ENCODE results near the gene TMEM63A.

TMEM63A gene

DNA sequence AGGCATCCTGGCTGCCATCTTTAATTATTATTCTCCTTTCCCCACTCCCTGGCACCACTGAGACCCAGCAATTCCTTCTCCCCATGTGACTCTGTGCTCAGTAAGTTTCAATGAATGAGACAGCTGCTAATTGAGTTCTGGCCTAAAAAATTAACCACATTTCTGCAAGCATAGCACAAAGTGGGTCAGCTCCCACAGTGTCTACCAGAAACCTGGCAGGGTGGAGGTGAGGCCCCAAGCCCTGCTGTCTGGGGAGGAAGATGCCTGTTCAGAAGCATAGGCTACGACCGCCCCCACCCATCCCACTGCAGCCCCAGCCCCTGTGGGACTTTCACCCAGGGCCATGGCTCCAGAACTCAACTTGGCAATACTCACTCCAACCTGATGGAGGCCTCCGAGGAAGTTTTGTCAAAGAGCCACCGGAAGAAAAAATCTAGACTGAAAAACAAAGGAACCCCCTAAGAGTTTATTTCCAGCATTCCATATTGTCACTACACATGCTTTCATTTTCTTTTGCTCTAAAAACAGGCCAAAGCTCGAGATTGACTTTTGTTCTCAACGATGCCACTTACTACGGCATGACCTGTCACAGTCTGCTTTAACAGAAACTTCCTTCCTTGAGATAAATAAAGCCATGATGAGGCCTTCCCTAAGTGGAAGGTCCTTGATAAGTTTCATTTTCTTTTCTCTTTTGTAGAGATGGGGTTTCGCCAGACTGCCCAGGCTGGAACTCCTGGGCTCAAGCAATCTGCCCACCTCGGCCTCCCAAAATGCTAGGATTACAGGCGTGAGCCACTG is 26.5 kb downstream of the TMEM63A start:
- H3K27ac Mint-ChIP-seq: no peak overlapping the region
- H3K4me3 Mint-ChIP-seq: no peak overlapping the region
- peaks cover 5% of the 10 kb centered on the region for H3K4me1 Mint-ChIP-seq
- peaks cover 46% of the 10 kb centered on the region for H3K36me3 Mint-ChIP-seq (ENCODE audit: low read depth)
- peaks cover 6% of the 10 kb centered on the region for H3K27me3 Mint-ChIP-seq (ENCODE audit: low read depth, poor library complexity)
- DNase-seq: no peak
- TF ChIP-seq, protein P1, sequence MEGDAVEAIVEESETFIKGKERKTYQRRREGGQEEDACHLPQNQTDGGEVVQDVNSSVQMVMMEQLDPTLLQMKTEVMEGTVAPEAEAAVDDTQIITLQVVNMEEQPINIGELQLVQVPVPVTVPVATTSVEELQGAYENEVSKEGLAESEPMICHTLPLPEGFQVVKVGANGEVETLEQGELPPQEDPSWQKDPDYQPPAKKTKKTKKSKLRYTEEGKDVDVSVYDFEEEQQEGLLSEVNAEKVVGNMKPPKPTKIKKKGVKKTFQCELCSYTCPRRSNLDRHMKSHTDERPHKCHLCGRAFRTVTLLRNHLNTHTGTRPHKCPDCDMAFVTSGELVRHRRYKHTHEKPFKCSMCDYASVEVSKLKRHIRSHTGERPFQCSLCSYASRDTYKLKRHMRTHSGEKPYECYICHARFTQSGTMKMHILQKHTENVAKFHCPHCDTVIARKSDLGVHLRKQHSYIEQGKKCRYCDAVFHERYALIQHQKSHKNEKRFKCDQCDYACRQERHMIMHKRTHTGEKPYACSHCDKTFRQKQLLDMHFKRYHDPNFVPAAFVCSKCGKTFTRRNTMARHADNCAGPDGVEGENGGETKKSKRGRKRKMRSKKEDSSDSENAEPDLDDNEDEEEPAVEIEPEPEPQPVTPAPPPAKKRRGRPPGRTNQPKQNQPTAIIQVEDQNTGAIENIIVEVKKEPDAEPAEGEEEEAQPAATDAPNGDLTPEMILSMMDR (IDR thresholded peaks at IDR 0.05): no peak
- peaks cover 13% of the 10 kb centered on the region for H3K9me3 Mint-ChIP-seq

DNA sequence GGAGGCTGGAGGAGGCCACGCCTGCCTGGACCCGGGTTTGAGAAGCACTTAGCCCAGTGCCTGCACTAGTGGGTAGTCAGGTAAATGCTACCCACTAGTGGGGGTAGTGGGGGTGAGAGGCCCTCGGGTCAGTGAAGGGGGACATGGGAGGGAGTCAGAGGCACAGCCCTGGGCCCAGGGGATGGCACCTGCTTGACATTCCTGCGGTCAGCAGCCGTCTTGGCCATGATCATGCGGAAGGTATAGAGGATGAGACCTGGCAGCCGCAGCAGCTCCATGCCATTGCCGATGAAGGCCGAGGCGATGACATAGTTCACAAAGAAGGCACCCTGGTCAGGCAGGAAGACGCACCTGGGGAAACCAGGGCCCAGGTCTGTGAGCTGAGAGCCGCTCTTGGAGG is 28.7 kb downstream of the TMEM63A start:
- peaks cover 24% of the 10 kb centered on the region for H3K4me1 Mint-ChIP-seq
- H3K4me3 Mint-ChIP-seq: no peak overlapping the region
- H3K27ac Mint-ChIP-seq: no peak overlapping the region
- no peak for DNase-seq
- H3K27me3 Mint-ChIP-seq (ENCODE audit: low read depth, poor library complexity): peaks cover 6% of the 10 kb centered on the region
- H3K9me3 Mint-ChIP-seq: peaks cover 26% of the 10 kb centered on the region
- peaks cover 61% of the 10 kb centered on the region for H3K36me3 Mint-ChIP-seq (ENCODE audit: low read depth)
- TF ChIP-seq, protein P1 (IDR thresholded peaks at IDR 0.05): no peak

DNA sequence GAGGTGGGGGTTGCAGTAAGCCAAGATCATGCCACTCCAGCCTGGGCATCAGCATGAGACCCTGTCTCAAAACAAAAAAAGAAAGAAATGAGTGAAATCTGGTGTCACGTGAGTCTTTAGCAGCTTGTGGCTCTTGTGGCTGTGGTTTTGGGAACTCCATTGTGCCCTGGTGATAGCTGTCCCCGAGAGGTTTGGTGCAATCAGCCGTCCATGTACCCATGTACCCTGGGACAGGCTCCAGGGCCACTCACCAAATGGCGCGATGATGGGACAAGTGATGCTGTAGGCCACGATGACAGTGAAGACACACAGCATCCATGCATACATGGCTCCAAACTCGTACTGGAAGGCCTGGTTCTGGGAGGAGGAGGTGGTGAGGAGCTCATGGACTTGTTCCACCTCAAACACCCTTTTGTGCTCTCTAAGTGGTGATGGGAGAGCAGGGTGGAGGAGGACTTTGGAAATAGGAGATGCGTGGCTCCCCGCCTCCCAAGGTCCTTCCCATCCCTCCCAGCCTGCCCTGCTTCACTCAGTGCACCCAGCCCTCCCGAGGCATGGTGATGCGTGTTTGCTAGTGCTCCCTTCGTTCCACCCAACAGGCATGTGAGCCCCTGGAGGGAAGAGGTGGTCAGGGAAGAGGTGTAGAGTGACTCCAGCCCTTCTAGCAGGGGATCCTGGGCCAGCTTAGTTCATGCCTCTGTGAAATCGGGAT is 29.6 kb downstream of the TMEM63A start:
- H3K36me3 Mint-ChIP-seq (ENCODE audit: low read depth): peaks cover 61% of the 10 kb centered on the region
- peak overlapping the region; percentile 23 for H3K4me3 Mint-ChIP-seq
- H3K4me1 Mint-ChIP-seq: peaks cover 32% of the 10 kb centered on the region
- peaks cover 26% of the 10 kb centered on the region for H3K9me3 Mint-ChIP-seq
- TF ChIP-seq, protein P1 (IDR thresholded peaks at IDR 0.05): no peak
- no peak overlapping the region for H3K27ac Mint-ChIP-seq
- no peak for DNase-seq
- H3K27me3 Mint-ChIP-seq (ENCODE audit: low read depth, poor library complexity): peaks cover 6% of the 10 kb centered on the region

DNA sequence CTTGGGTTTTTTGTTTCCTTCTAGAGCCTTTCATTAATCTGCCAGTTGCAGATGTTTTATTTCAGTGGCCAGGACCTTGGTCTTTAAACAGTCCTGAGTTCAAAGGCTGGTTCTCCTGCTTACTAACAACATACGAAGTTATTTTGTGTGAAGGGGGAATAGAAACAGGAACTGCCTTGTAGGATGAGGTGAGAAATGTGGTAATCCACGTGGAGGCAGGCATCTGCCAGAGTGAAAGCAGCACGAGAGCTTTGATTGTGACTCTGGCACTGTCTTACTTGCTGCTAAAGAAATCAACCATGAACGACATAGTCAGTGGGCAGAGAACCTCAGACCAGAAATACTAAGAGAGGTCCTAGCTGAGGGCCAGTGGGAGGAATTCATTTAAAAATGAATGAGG is 30.4 kb downstream of the TMEM63A start:
- Mint-ChIP-seq H3K4me1 (peaks cover 33% of the 10 kb centered on the region), H3K36me3 (ENCODE audit: low read depth) (peaks cover 61% of the 10 kb centered on the region), H3K27me3 (ENCODE audit: low read depth, poor library complexity) (peaks cover 6% of the 10 kb centered on the region), H3K27ac (peak overlapping the region; percentile 66), H3K9me3 (peaks cover 26% of the 10 kb centered on the region), H3K4me3 (no peak overlapping the region)
- no peak for DNase-seq
- TF ChIP-seq, protein P1 (IDR thresholded peaks at IDR 0.05): no peak

DNA sequence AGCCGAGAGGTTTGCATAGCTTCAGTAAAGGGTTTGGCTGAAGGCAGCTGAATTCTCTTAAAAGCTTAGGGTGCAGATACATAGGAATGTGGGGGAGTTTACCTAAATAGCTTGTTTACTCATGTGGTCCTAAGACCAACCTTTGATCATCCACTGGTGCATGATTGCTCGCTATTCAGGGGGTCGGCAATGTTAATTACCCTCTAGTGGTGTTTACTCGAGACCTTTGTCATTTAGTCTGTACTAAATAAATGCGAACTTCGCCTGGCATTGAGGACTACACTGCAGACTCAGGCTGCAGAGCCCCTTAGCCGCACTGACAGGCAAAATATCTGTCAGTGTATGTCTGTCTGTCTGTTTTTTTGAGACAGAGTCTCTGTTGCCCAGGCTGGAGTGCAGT is 31.8 kb downstream of the TMEM63A start:
- no peak overlapping the region for H3K27ac Mint-ChIP-seq
- no peak for DNase-seq
- TF ChIP-seq, protein P1 (IDR thresholded peaks at IDR 0.05): no peak
- peaks cover 6% of the 10 kb centered on the region for H3K27me3 Mint-ChIP-seq (ENCODE audit: low read depth, poor library complexity)
- no peak overlapping the region for H3K4me3 Mint-ChIP-seq
- H3K9me3 Mint-ChIP-seq: peaks cover 26% of the 10 kb centered on the region
- H3K4me1 Mint-ChIP-seq: peaks cover 45% of the 10 kb centered on the region
- H3K36me3 Mint-ChIP-seq (ENCODE audit: low read depth): peaks cover 56% of the 10 kb centered on the region
